Keratinocyte (primary cell): ENCODE measurements around the gene COLGALT1. TPM values are rescaled to one million over a fixed set of nuclear protein-coding genes. Genes with fewer than 3 reads are reported as not detected.
A peak's percentile ranks its signal among the peaks of the same experiment; 100 is the strongest.

Experiments
- DNase-seq: peaks from one replicate; pipeline ENCODE4 v3.0.0-alpha.2; 2011; ENCODE audit warnings: low read depth, missing footprints, low spot score
- FAIRE-seq: peaks from 2 replicates; lab custom pipeline; 2011; peaks lifted over from hg19 to GRCh38; lab: Jason Lieb, UNC
- H2AFZ ChIP-seq: 2 replicates; pipeline ENCODE4 v1.6.0; 2012; ENCODE audit warnings: low read length, control low read depth, inconsistent platforms; ENCODE audit not compliant: control insufficient read depth
- H3K27ac ChIP-seq: 2 replicates; pipeline ENCODE4 v1.5.1; 2011; ENCODE audit warnings: low read length; ENCODE audit not compliant: control insufficient read depth, insufficient read depth
- H3K27me3 ChIP-seq: 3 replicates; pipeline ENCODE4 v1.6.0; 2011; ENCODE audit warnings: low read length; ENCODE audit not compliant: control insufficient read depth, insufficient read depth; ENCODE audit errors: extremely low read depth
- H3K36me3 ChIP-seq, 2 experiments: 2 replicates in 1 of 2; 3 replicates in 1 of 2; pipeline ENCODE4 v1.5.1; 2011; ENCODE audit warnings: low read length in 2 of 2, mild to moderate bottlenecking in 1 of 2; ENCODE audit not compliant: control insufficient read depth in 2 of 2, insufficient read depth in 2 of 2; ENCODE audit errors: extremely low read depth in 1 of 2
- H3K4me1 ChIP-seq: 3 replicates; pipeline ENCODE4 v1.5.1; 2011; ENCODE audit warnings: low read length; ENCODE audit not compliant: control insufficient read depth, insufficient read depth; ENCODE audit errors: extremely low read depth
- H3K4me2 ChIP-seq: 3 replicates; pipeline ENCODE4 v1.6.0; 2011; ENCODE audit warnings: low read depth, low read length; ENCODE audit not compliant: control insufficient read depth, insufficient read depth; ENCODE audit errors: extremely low read depth
- H3K4me3 ChIP-seq, 3 experiments: fragments of 200-600 bp in 1 of 3; sonication (generic) in 1 of 3; 2 replicates in 2 of 3; 3 replicates in 1 of 3; pipeline ENCODE4 v1.5.1; 2011 to 2016; ENCODE audit warnings: low read length in 3 of 3, mild to moderate bottlenecking in 3 of 3, control low read depth in 2 of 3, inconsistent platforms in 1 of 3, low read depth in 1 of 3, mixed read lengths in 1 of 3, mixed run types in 1 of 3, moderate library complexity in 1 of 3; ENCODE audit not compliant: control insufficient read depth in 2 of 3, insufficient read depth in 2 of 3; ENCODE audit errors: extremely low read depth in 1 of 3
- H3K79me2 ChIP-seq: 2 replicates; pipeline ENCODE4 v1.6.0; 2012; ENCODE audit warnings: low read length; ENCODE audit not compliant: control insufficient read depth, insufficient read depth
- H3K9ac ChIP-seq: 3 replicates; pipeline ENCODE4 v1.6.0; 2011; ENCODE audit warnings: low read length; ENCODE audit not compliant: control insufficient read depth, insufficient read depth; ENCODE audit errors: extremely low read depth
- H3K9me1 ChIP-seq: 3 replicates; pipeline ENCODE4 v1.6.0; 2011; ENCODE audit warnings: low read length; ENCODE audit not compliant: control insufficient read depth, insufficient read depth; ENCODE audit errors: extremely low read depth
- H3K9me3 ChIP-seq: 2 replicates; pipeline ENCODE4 v1.5.1; 2012; ENCODE audit warnings: low read depth, low read length; ENCODE audit not compliant: control insufficient read depth
- H4K20me1 ChIP-seq: 3 replicates; pipeline ENCODE4 v1.6.0; 2011; ENCODE audit warnings: low read length; ENCODE audit not compliant: control insufficient read depth, insufficient read depth; ENCODE audit errors: extremely low read depth
- EZH2 ChIP-seq: IDR thresholded peaks from one replicate; pipeline ENCODE4 v1.6.1; 2012; ENCODE audit warnings: inconsistent platforms, mild to moderate bottlenecking, low read length, moderate library complexity
- dilution Hi-C: fragments of 300-500 bp; cut with MboI; formaldehyde crosslinking; loops from one replicate; pipeline ENCODE4 v1.7.0; 2020; ENCODE audit warnings: low sequenced_read_pairs; ENCODE audit not compliant: extremely low pct_ligation_motif_present
- polyA plus RNA-seq, 5 experiments: library from polyadenylated mRNA; depleted of rRNA in 3 of 5; stranded (reverse) in 3 of 5; stranded (forward) in 1 of 5; unstranded in 1 of 5; fragments of >200 nt; gene quantifications; 1 replicate in 1 of 5; 2 replicates in 3 of 5; 3 replicates in 1 of 5; pipeline versions ENCODE4 v1.2.1 to v1.2.3, GENCODE V29; 2011 to 2012; ENCODE audit warnings: missing spikeins in 2 of 5, low read depth in 1 of 5, low replicate concordance in 1 of 5
- TF ChIP-seq, protein P1 (sequence below), 3 experiments: IDR thresholded peaks in 1 of 3; conservative IDR thresholded peaks in 1 of 3; optimal IDR thresholded peaks in 1 of 3; 2 replicates in 2 of 3; 3 replicates in 1 of 3; pipeline versions ENCODE3 to v1.5.1; 2011; ENCODE audit warnings: low read length in 3 of 3, mild to moderate bottlenecking in 3 of 3, moderate library complexity in 2 of 3, control low read depth in 1 of 3, inconsistent platforms in 1 of 3; ENCODE audit not compliant: insufficient read depth in 2 of 3; ENCODE audit errors: extremely low read depth in 1 of 3

The COLGALT1 gene
- polyA plus RNA-seq, 1 donor (not counting 4 experiments of a cell fraction or from before 2014, with no cell fraction given) = 89.4 TPM

GRCh38 chr19:17510220-17510993, 45.0 kb upstream of the COLGALT1 start:
- Histone ChIP-seq H3K79me2 (peaks cover 47% of the 10 kb centered on the region), H3K9ac (peak overlapping the region; percentile 95), H3K4me1 (peaks cover 11% of the 10 kb centered on the region), H3K27ac (peak overlapping the region; percentile 89), H3K36me3 (peaks cover 7 to 8% of the 10 kb centered on the region in 2 experiments), H3K4me2 (peak overlapping the region; percentile 72), H2AFZ (no peak overlapping the region), H3K9me3 (no peaks in the 10 kb centered on the region), H3K4me3 (peak overlapping the region; percentile 59 to 92 (median 91)), H3K27me3 (no peaks in the 10 kb centered on the region), H3K9me1 (no peaks in the 10 kb centered on the region), H4K20me1 (no peaks in the 10 kb centered on the region)
- DNase-seq (no peak), FAIRE-seq (no peak)
- dilution Hi-C loops = no loop called here
- no peak for TF ChIP-seq EZH2
- TF ChIP-seq, protein P1, sequence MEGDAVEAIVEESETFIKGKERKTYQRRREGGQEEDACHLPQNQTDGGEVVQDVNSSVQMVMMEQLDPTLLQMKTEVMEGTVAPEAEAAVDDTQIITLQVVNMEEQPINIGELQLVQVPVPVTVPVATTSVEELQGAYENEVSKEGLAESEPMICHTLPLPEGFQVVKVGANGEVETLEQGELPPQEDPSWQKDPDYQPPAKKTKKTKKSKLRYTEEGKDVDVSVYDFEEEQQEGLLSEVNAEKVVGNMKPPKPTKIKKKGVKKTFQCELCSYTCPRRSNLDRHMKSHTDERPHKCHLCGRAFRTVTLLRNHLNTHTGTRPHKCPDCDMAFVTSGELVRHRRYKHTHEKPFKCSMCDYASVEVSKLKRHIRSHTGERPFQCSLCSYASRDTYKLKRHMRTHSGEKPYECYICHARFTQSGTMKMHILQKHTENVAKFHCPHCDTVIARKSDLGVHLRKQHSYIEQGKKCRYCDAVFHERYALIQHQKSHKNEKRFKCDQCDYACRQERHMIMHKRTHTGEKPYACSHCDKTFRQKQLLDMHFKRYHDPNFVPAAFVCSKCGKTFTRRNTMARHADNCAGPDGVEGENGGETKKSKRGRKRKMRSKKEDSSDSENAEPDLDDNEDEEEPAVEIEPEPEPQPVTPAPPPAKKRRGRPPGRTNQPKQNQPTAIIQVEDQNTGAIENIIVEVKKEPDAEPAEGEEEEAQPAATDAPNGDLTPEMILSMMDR (optimal IDR thresholded peaks at IDR 0.05 in 1 of 3, IDR thresholded peaks at IDR 0.05 in 1 of 3, conservative IDR thresholded peaks at IDR 0.05 in 1 of 3; ENCODE audit: extremely low read depth in 1 of 3, insufficient read depth in 2 of 3, low read length in 3 of 3) = no peak

DNA sequence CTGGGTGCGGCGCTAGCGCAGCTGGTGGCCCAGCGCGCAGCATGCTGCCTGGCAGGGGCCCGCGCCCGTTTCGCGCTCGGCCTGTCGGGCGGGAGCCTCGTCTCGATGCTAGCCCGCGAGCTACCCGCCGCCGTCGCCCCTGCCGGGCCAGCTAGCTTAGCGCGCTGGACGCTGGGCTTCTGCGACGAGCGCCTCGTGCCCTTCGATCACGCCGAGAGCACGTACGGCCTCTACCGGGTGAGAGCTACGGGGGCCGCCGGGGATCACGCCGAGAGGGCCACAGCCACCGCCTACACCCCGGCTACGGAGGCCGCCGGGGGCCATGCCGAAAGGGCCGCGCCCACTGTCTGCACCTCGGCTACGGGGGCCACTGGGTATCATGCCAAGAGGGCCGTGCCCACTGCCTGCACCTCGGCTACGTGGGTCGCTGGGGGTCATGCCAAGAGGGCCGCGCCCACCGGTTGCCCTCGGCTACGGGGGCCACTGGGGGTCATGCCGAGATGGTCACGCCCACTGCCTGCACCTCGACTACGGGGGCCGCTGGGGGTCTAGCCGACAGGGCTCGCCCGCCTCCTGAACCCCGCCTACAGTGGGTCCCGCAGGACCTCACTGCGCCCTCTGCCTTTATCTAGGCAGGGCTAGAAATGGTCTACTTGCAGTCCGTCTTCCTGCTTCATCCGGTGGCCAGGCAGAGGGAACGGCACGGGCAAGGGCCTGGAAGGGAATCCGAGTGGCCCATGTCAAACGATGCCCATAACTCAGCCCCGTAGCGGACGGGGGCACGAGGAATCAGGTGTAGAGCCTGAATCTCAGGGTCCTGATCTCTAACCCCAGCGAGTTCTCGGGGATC, 43.5 kb upstream of the COLGALT1 start:
- FAIRE-seq = no peak
- Histone ChIP-seq H3K9me1 (no peaks in the 10 kb centered on the region), H3K79me2 (peaks cover 41% of the 10 kb centered on the region), H3K27me3 (no peaks in the 10 kb centered on the region), H3K4me1 (peaks cover 11% of the 10 kb centered on the region), H3K27ac (peak overlapping the region; percentile 89), H3K9me3 (peaks cover 1% of the 10 kb centered on the region), H4K20me1 (no peaks in the 10 kb centered on the region), H3K4me3 (peak overlapping the region; percentile 59 to 92 (median 91)), H2AFZ (peak overlapping the region; percentile 75), H3K9ac (peak overlapping the region; percentile 95), H3K36me3 (peaks cover 11 to 12% of the 10 kb centered on the region in 2 experiments), H3K4me2 (peak overlapping the region; percentile 72)
- DNase-seq = no peak
- dilution Hi-C loops = no loop called here
- TF ChIP-seq, protein P1 (optimal IDR thresholded peaks at IDR 0.05 in 1 of 3, IDR thresholded peaks at IDR 0.05 in 1 of 3, conservative IDR thresholded peaks at IDR 0.05 in 1 of 3; ENCODE audit: extremely low read depth in 1 of 3, insufficient read depth in 2 of 3, low read length in 3 of 3) = peak in 2 of 3 experiments; percentile 29 to 55
- TF ChIP-seq EZH2 = no peak
